HG02759 (cell line): ENCODE results near the gene KIAA1671.
A peak's percentile ranks its signal among the peaks of the same experiment; 100 is the strongest.
"Not testable (repeated sequence)": the region's sequence is repeated elsewhere in the genome, so short reads cannot be mapped to it uniquely, and the experiment has no call there.

Experiments
- ATAC-seq: cut with Tn5 transposase; IDR thresholded peaks from one replicate; pipeline ENCODE4 v1.9.1; 2021; ENCODE audit warnings: mild to moderate bottlenecking, moderate library complexity; ENCODE audit not compliant: unreplicated experiment

KIAA1671 gene

DNA sequence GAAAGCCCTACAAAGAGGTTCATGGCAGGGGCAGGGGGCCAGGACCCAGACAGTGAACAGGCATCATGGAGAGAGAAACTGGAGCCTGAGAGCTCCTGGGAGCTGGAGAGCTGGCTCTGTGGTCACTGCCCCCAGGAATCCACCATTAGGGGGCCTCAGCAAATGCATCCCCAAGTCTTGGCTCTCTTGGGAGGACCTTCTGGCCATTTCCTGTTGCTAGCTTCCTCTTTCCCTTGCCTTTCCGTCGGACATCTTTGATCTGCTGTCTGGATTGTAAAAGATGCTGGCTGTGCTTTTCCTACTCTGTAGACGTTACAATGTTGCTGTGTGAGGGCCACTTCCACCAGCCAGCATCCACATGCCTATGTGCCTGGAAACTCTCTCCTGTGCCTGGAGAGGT, 259.8 kb downstream of the KIAA1671 start:
- ATAC-seq, result no peak

DNA sequence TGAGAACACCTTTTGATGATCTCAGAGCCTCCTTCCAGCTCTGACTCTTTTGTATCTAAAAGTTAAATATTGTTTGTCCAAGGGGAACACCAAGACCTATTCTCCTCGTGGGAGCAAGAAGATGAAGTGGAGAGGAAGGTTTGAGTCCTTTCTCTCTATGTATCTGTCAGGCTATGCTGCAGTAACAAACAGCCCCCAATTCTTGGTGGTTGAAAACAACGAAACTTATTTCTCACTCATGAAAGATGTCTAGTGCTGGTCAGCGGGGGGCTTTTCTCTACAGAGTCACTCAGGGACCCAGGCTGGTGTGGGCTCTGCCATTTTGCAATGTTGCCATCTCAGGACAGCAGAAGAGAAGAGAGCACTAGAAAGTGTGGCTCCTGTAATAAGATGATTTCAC, 260.7 kb downstream of the KIAA1671 start:
- ATAC-seq, result no peak

DNA sequence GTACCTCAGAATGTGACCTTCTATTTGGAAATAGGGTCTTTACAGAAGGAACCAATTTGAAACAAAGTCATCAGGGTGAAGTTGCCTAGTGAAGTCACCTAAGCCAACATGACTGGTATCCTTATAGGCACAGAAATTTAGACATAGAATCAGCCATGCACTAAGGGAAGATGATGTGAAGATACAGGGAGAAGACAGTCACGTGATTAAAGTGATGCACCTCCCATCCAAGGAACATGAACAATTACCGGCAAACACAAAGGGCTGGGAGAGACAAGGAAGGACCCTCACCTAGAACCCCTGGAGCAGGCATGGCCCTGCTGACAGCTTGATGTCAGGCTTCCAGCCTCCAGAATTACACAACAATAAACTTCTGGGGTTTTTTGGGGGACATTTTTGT, 263.7 kb downstream of the KIAA1671 start:
- no peak for ATAC-seq

DNA sequence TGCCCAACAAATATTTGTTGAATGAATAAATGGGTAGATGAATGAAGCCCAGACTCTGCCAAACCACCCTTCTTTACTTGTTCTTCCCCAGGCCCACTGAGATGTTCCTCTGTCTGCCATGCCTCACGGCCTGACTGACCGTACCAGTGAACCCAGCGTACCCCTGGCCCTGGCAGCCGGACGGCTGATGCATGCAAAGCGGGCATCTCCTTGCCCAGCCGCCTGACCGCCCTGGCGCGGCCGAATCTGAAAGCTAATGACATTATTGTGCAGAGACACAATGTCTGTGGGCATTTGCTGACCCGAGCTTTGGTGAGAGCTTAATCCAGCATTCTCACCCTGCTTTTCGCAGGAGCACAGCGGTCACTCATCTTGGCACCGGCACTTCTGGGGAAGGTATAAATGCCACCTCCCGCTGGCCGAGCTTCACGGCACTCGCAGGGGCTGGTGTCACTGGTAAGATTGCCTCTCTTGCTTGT, 266.7 kb downstream of the KIAA1671 start, which contains the start of gene CRYBB2:
Gene CRYBB2 (plus strand): TSS at position 429 of the 479 bp plus-strand sequence. CDS start 1,791 bp downstream, outside the sequence.
- ATAC-seq, result no peak

DNA sequence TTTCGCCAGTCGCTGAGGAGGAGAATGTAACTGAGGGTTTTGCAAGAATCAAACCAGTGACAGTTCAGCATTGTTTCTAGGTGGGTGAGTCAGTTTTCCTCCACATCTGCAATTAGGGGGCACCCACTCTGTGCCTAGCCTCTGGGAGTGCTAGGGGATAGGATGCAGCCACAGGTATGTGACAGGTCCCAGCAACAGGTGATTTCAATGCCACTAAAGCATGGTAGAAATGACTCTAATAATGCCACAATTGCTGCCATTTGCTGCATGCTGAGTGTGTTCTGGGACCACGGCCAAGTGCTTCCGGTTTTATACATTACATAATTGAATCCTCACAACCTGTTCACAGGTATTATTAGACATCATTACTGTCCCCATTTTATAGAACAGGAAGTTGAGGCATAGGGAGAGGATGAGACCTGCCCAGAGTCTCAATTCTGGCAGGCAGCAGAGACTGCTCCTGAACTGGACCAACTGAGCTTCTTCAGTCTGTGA, 267.5 kb downstream of the KIAA1671 start:
- ATAC-seq, result no peak

DNA sequence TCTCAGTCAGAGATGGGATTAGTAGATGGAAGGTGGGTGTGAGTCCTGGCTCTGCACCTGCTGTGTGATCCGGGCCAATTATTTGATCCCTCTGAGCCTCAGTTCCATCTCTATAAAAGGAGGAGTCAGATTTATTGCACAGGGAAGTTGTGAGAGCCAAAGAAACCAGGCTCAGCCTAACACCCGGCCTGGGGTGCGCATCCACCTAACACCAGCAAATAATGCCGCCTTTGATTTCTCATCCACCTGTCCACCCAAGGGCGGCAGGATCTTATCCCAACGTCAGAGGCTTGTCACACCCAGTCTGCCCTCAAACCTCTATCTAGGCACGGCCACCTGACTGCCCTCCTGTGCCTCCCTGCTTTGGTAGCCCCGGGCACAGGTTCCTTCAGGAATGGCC, 269.3 kb downstream of the KIAA1671 start:
- no peak for ATAC-seq

DNA sequence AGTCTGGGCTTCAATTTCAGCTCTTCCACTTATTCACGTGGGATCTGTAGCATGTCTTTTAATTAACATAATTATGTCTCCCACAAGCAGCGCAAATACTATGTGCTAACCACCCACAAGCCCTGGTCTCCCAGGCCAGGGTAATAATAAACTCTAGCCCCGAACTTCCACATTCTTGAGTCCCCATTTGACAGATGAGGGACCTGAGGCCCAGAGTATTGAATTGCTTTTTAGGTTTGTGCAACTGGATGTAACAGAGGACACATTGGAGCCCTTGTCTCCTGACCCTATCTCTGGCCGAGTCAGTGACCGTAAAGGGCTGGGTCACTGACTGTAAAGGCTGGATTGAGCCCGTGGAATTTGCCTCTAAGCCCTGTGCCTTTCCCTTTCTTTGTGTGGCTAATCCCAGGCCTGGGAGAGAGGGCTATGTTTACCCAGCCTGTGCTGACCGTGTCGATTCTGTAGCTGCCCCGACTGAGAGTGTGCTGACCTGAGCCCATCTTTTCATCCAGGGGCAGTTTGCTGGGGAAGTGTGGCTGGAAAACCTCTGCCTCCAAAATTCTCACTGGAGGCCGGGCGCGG, 270.8 kb downstream of the KIAA1671 start:
- no peak for ATAC-seq

DNA sequence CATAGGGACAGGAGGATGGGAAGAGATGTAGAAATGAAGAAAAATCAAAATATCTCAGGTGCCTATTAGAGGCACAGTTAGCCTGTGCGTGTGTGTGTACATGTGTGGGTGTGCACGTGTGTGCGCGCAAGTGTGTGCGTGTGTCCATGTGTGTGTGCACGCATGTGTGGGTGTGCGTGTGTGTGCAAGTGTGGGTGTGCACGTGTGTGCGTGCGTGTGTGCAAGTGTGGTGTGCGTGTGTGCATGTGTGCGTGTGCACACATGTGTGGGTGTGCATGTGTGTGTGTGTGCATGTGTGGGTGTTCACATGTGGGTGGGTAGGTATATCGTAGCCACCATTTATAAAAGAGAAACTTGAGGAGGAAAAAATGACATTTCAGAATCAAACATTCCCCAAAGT, 276.3 kb downstream of the KIAA1671 start:
- no peak for ATAC-seq

DNA sequence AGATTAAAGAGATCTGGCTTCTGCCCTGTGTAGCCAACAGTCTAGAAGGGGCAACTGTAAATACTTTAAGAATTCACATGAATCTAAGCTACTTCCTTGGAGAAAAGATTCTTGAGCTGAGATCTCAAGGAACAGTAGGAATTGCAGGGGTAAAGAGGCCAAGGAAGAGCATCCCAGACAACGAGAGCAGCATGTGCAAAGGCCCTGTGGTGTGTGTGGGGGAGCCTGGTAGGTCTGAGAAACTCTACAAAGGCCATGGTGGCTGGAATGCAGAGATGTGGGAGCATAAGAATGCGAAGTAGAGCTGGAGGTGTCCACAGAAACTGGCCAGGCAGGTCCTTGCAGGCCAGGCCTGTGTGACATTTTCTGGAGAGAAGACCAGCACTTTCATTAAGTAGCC, 278.2 kb downstream of the KIAA1671 start:
- ATAC-seq, result not testable (repeated sequence)

DNA sequence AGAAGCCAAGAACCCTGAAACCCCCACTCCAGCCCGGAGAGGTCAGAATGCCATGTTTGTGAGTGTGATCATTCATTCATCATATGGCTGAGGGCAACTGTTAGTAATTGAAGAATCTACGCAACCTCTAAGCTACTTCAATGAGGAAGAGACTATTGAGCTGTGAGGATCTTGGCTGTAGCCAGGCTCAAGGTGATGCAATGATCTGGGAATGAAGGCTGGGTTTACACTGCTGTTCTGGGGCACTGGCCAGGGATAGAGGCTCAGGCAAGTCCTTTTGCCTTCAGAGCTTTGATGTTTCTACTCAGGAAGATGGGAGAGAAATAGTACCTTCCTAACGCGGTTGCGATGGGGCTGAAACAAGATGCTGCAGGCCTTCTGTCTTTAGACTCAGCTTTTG, 279.8 kb downstream of the KIAA1671 start:
- ATAC-seq, result no peak

DNA sequence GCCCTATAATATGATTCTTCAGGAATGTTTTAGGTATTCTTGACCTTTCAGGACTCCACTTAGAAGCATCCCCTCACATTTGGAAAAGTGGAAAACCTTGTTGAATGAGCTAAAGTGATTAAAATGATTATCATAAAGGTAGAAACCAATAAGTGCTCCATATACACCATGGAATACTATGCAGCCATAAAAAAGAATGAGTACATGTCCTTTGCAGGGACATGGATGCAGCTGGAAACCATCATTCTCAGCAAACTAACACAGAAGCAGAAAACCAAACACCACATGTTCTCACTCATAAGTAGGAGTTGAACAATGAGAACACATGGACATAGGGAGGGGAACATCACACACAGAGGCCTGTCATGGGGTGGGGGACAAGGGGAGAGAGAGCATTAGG, 281.2 kb downstream of the KIAA1671 start:
- not testable (repeated sequence) for ATAC-seq

DNA sequence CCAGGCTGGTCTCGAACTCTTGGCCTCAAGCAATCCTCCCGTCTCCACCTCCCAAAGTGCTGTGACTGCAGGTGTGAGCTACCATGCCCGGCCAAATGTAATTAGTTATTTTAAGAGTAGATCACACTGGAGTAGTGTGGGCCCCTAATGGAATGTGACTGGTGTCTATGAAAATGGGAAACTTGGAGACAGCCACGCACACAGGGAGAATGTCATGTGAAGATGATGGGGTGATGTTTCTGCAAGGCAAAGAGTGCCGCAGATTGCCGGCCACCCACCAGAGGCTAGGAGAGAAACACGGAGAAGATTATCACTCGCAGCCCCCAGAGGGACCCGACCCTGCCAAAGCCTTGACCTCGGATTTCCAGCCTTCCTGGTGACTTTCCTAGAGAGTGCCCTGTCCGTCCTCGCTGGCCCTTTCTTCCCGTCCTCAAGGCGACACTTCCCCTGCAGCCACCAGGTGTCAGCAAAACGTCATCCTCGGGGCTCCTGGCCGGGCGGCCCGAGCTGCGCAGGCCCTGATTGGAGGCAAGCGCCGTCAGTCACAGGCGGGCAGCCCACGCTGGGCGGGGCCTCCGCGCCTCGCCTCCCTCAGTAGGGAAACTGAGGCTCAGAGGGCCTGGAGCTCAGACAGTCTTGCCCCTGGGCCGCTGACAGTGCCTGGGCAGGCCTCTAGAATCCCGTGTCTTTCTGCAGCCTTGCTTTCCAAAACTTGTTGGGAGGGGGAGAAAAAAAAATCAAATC, 283.2 kb downstream of the KIAA1671 start:
- peak; percentile 71 for ATAC-seq

DNA sequence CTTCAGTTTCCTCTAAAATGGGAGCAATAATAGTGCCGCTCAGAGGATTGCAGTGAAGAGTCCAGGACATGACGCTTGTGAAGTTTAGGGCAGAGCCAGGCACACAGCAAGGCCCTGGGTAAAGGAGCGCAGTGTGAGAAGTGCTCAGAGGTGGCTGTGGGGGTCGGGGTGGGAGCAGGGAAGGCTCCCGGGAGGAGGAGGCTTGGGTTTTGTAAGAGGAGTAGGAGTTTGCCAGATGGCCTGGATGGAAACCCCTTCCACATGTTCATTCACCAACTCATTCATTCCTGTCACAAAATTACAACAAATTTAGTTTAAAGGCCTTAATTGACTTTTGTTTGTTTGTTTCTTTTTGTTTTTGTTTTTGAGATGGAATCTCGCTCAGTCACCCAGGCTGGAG, 283.9 kb downstream of the KIAA1671 start:
- no peak for ATAC-seq

DNA sequence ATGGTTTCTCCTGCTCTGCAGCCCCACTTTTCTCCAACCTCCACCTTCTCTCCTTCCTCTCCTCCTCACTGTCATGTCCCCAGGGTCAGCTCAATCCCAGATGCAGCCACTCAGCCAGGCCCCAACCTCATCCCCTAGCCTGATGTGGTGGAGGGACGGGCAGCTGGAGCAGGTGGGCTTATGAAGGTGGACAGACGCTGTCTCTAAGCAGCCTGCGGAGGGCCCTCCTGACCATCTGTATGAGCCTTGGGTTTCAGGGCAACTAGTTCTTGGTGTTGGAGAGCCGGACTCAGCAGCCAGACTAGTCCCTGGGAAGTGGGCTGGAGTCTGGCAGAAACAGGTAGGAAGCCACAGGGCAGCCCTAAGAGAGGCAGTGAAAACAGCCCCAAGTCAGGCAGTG, 285.0 kb downstream of the KIAA1671 start:
- no peak for ATAC-seq

DNA sequence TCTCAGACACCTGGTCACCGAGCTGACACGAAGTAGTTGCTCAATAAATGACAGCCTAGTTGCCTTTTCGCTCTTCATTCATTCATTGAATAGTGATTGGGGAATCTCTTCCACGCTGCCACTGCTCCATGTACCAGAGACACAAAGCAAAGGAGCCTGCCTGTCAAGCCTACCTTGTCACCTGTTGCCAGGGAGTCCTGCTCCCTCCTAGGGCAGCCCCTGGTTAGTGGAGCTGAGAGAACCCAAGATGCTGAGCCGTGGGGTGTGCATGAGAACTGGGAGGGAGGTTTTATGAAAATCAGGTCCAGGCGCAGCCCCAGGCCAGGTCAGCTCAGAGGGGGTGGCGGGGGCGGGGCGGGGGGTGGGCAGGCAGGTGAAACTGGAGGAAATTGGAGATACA, 285.5 kb downstream of the KIAA1671 start:
- not testable (repeated sequence) for ATAC-seq
